ENCODE results near the gene RAB4A. TPM values are rescaled to one million over a fixed set of nuclear protein-coding genes. Genes with fewer than 3 reads are reported as not detected.

Gene RAB4A
- total and polyA plus RNA-seq, 2 of the 13 experiments (the other 11 are each of a cell fraction or from before 2014, with no cell fraction given) = 56.0 to 80.1 TPM

DNA sequence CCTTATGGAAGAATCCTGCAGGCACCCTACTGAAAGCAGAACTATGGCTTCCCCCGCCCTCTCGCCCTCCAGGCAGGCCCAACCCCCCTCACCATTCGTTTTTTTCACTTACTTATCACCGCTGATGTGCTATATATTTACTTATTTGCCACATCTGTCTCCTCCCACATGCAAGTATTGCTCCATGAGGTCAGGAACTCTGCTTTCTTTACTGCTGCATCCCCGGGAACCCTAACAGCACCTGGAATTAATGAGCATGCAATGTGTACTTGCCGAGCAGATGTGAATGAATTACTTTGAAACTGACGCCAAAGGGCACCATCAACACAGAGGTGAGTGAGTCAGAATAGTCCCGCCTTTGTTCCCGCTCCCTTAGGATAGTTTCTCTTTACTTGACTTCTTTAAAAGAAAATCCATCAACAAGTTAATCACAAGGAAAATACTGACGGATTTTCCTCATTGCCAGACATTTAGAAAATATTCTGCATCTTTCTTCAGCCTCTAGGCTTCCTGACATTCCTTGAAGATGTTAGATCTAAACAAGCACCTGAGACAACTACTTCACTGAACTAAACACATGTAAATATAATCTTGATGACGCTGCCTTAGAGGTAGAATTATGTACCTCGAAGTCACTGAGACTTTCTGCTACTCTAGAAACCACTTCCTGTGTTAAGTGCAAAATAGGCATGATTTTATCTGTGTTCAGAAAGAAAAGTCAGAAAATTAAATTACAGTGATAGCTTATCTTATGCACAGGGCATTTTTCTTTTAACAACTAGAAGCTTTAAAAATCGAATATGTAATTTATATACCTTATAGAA is 17.5 kb upstream of the RAB4A start (continued):
- TF ChIP-seq, protein P1, sequence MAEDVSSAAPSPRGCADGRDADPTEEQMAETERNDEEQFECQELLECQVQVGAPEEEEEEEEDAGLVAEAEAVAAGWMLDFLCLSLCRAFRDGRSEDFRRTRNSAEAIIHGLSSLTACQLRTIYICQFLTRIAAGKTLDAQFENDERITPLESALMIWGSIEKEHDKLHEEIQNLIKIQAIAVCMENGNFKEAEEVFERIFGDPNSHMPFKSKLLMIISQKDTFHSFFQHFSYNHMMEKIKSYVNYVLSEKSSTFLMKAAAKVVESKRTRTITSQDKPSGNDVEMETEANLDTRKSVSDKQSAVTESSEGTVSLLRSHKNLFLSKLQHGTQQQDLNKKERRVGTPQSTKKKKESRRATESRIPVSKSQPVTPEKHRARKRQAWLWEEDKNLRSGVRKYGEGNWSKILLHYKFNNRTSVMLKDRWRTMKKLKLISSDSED (CRISPR knock-in tag; IDR thresholded peaks at IDR 0.05) = no peak
- TF ChIP-seq, protein P2, sequence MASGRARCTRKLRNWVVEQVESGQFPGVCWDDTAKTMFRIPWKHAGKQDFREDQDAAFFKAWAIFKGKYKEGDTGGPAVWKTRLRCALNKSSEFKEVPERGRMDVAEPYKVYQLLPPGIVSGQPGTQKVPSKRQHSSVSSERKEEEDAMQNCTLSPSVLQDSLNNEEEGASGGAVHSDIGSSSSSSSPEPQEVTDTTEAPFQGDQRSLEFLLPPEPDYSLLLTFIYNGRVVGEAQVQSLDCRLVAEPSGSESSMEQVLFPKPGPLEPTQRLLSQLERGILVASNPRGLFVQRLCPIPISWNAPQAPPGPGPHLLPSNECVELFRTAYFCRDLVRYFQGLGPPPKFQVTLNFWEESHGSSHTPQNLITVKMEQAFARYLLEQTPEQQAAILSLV (CRISPR knock-in tag; IDR thresholded peaks at IDR 0.05; ENCODE audit: borderline replicate concordance) = no peak
- TF ChIP-seq NR2F1 (CRISPR knock-in tag; IDR thresholded peaks at IDR 0.05) = peak in 1 of 2 experiments; percentile 33; a peak in 1 of 4 replicates
- TF ChIP-seq HMG20A (CRISPR knock-in tag; IDR thresholded peaks at IDR 0.05; ENCODE audit: borderline replicate concordance) = peak; percentile 44
- no peak for TF ChIP-seq ZNF629 (CRISPR knock-in tag; conservative IDR thresholded peaks at IDR 0.05)
- TF ChIP-seq STAG1 (CRISPR knock-in tag; IDR thresholded peaks at IDR 0.05) = 0 out of 2 replicates have a peak, but pooled peaks have one; percentile 20
- no peak for TF ChIP-seq ZNF589 (CRISPR knock-in tag; conservative IDR thresholded peaks at IDR 0.05)
- TF ChIP-seq, protein P3, sequence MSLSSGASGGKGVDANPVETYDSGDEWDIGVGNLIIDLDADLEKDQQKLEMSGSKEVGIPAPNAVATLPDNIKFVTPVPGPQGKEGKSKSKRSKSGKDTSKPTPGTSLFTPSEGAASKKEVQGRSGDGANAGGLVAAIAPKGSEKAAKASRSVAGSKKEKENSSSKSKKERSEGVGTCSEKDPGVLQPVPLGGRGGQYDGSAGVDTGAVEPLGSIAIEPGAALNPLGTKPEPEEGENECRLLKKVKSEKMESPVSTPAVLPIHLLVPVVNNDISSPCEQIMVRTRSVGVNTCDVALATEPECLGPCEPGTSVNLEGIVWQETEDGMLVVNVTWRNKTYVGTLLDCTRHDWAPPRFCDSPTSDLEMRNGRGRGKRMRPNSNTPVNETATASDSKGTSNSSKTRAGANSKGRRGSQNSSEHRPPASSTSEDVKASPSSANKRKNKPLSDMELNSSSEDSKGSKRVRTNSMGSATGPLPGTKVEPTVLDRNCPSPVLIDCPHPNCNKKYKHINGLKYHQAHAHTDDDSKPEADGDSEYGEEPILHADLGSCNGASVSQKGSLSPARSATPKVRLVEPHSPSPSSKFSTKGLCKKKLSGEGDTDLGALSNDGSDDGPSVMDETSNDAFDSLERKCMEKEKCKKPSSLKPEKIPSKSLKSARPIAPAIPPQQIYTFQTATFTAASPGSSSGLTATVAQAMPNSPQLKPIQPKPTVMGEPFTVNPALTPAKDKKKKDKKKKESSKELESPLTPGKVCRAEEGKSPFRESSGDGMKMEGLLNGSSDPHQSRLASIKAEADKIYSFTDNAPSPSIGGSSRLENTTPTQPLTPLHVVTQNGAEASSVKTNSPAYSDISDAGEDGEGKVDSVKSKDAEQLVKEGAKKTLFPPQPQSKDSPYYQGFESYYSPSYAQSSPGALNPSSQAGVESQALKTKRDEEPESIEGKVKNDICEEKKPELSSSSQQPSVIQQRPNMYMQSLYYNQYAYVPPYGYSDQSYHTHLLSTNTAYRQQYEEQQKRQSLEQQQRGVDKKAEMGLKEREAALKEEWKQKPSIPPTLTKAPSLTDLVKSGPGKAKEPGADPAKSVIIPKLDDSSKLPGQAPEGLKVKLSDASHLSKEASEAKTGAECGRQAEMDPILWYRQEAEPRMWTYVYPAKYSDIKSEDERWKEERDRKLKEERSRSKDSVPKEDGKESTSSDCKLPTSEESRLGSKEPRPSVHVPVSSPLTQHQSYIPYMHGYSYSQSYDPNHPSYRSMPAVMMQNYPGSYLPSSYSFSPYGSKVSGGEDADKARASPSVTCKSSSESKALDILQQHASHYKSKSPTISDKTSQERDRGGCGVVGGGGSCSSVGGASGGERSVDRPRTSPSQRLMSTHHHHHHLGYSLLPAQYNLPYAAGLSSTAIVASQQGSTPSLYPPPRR (CRISPR knock-in tag; IDR thresholded peaks at IDR 0.05; ENCODE audit: borderline replicate concordance) = peak; percentile 59; the same call in 1 of the 2 replicates
- no peak for TF ChIP-seq NFE2 (CRISPR knock-in tag; IDR thresholded peaks at IDR 0.05)
- TF ChIP-seq ZNF614 (CRISPR knock-in tag; IDR thresholded peaks at IDR 0.05; ENCODE audit: borderline replicate concordance) = no peak
- TF ChIP-seq, protein P4, sequence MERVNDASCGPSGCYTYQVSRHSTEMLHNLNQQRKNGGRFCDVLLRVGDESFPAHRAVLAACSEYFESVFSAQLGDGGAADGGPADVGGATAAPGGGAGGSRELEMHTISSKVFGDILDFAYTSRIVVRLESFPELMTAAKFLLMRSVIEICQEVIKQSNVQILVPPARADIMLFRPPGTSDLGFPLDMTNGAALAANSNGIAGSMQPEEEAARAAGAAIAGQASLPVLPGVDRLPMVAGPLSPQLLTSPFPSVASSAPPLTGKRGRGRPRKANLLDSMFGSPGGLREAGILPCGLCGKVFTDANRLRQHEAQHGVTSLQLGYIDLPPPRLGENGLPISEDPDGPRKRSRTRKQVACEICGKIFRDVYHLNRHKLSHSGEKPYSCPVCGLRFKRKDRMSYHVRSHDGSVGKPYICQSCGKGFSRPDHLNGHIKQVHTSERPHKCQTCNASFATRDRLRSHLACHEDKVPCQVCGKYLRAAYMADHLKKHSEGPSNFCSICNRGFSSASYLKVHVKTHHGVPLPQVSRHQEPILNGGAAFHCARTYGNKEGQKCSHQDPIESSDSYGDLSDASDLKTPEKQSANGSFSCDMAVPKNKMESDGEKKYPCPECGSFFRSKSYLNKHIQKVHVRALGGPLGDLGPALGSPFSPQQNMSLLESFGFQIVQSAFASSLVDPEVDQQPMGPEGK (CRISPR knock-in tag; IDR thresholded peaks at IDR 0.05) = no peak
- no peak for TF ChIP-seq ZFP82 (CRISPR knock-in tag; IDR thresholded peaks at IDR 0.05; ENCODE audit: borderline replicate concordance)
- TF ChIP-seq ZNF782 (CRISPR knock-in tag; IDR thresholded peaks at IDR 0.05; ENCODE audit: borderline replicate concordance) = no peak
- TF ChIP-seq, protein P5, sequence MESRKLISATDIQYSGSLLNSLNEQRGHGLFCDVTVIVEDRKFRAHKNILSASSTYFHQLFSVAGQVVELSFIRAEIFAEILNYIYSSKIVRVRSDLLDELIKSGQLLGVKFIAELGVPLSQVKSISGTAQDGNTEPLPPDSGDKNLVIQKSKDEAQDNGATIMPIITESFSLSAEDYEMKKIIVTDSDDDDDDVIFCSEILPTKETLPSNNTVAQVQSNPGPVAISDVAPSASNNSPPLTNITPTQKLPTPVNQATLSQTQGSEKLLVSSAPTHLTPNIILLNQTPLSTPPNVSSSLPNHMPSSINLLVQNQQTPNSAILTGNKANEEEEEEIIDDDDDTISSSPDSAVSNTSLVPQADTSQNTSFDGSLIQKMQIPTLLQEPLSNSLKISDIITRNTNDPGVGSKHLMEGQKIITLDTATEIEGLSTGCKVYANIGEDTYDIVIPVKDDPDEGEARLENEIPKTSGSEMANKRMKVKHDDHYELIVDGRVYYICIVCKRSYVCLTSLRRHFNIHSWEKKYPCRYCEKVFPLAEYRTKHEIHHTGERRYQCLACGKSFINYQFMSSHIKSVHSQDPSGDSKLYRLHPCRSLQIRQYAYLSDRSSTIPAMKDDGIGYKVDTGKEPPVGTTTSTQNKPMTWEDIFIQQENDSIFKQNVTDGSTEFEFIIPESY (CRISPR knock-in tag; IDR thresholded peaks at IDR 0.05) = no peak
- TF ChIP-seq CHCHD3 (CRISPR knock-in tag; IDR thresholded peaks at IDR 0.05) = no peak
- TF ChIP-seq RXRA (CRISPR knock-in tag; IDR thresholded peaks at IDR 0.05) = peak; percentile 28; the same call in 1 of the 2 replicates
- TF ChIP-seq ZFP36L1 (CRISPR knock-in tag; IDR thresholded peaks at IDR 0.05) = no peak

Measured in HepG2 (cell line).